Mesenchymal stem cell (in vitro differentiated cells and primary cell): ENCODE measurements around the gene HTT-AS.

Experiments
- DNase-seq: peaks from one replicate; pipeline ENCODE4 v3.0.0-alpha.2; 2013
- H2AFZ ChIP-seq: one replicate; pipeline ENCODE4 v1.6.1; 2013; ENCODE audit warnings: low read depth, mild to moderate bottlenecking, control low read depth, inconsistent platforms, low read length, moderate library complexity
- H2AK5ac ChIP-seq: 2 replicates; pipeline ENCODE4 v1.6.1; 2013; ENCODE audit warnings: low read length, moderate library complexity, mild to moderate bottlenecking, inconsistent platforms; ENCODE audit not compliant: severe bottlenecking
- H2BK120ac ChIP-seq: one replicate; pipeline ENCODE4 v1.6.1; 2013; ENCODE audit warnings: low read depth, mild to moderate bottlenecking, inconsistent platforms, low read length, moderate library complexity
- H2BK12ac ChIP-seq, 2 experiments: one replicate each; pipeline ENCODE4 v1.6.1; 2013; ENCODE audit warnings: inconsistent platforms in 2 of 2, low read length in 2 of 2, mild to moderate bottlenecking in 2 of 2, moderate library complexity in 2 of 2, control low read depth in 1 of 2
- H2BK15ac ChIP-seq: one replicate; pipeline ENCODE4 v1.6.1; 2013; ENCODE audit warnings: mild to moderate bottlenecking, low read depth, inconsistent platforms; ENCODE audit not compliant: poor library complexity, severe bottlenecking
- H2BK5ac ChIP-seq: 2 replicates; pipeline ENCODE4 v1.6.1; 2013; ENCODE audit warnings: low read depth, mild to moderate bottlenecking, low read length, control low read depth, inconsistent platforms; ENCODE audit not compliant: poor library complexity, severe bottlenecking
- H3K14ac ChIP-seq, 2 experiments: one replicate each; pipeline ENCODE4 v1.6.1; 2013; ENCODE audit warnings: inconsistent platforms in 2 of 2, low read length in 2 of 2, control low read depth in 1 of 2, mild to moderate bottlenecking in 1 of 2, moderate library complexity in 1 of 2
- H3K18ac ChIP-seq, 2 experiments: one replicate each; pipeline ENCODE4 v1.6.1; 2013; ENCODE audit warnings: inconsistent platforms in 2 of 2, low read length in 2 of 2, control low read depth in 1 of 2, low read depth in 1 of 2, mild to moderate bottlenecking in 1 of 2
- H3K23ac ChIP-seq, 2 experiments: one replicate each; pipeline ENCODE4 v1.6.1; 2013; ENCODE audit warnings: inconsistent platforms in 2 of 2, low read length in 2 of 2, mild to moderate bottlenecking in 2 of 2, moderate library complexity in 2 of 2, control low read depth in 1 of 2
- H3K27ac ChIP-seq: 2 replicates; pipeline ENCODE4 v1.5.1; 2013; ENCODE audit warnings: mild to moderate bottlenecking, moderate library complexity, low read length, control low read depth, inconsistent platforms; ENCODE audit not compliant: poor library complexity, severe bottlenecking
- H3K27me3 ChIP-seq, 2 experiments: 2 replicates each; pipeline versions ENCODE4 v1.6.1 to v1.7.0; 2013; ENCODE audit warnings: low read length in 2 of 2, mild to moderate bottlenecking in 2 of 2, moderate library complexity in 2 of 2, control low read depth in 1 of 2, inconsistent platforms in 1 of 2; ENCODE audit not compliant: control insufficient read depth in 1 of 2, insufficient read depth in 1 of 2
- H3K36me3 ChIP-seq, 2 experiments: 2 replicates each; pipeline versions ENCODE4 v1.6.1 to v1.7.0; 2013; ENCODE audit warnings: low read length in 2 of 2, control low read depth in 1 of 2, inconsistent platforms in 1 of 2, low read depth in 1 of 2, mild to moderate bottlenecking in 1 of 2; ENCODE audit not compliant: insufficient read depth in 2 of 2, control insufficient read depth in 1 of 2
- H3K4ac ChIP-seq, 2 experiments: one replicate each; pipeline ENCODE4 v1.6.1; 2013; ENCODE audit warnings: inconsistent platforms in 2 of 2, low read length in 2 of 2, mild to moderate bottlenecking in 2 of 2, moderate library complexity in 2 of 2, control low read depth in 1 of 2, low read depth in 1 of 2
- H3K4me1 ChIP-seq: 2 replicates; pipeline ENCODE4 v1.6.1; 2013; ENCODE audit warnings: low read depth, low read length, control low read depth; ENCODE audit not compliant: control insufficient read depth, insufficient read depth
- H3K4me2 ChIP-seq: 2 replicates; pipeline ENCODE4 v1.6.1; 2013; ENCODE audit warnings: low read length, mild to moderate bottlenecking, inconsistent platforms; ENCODE audit not compliant: poor library complexity, severe bottlenecking
- H3K4me3 ChIP-seq, 2 experiments: 2 replicates each; pipeline versions ENCODE4 v1.5.1 to v1.7.0; 2013; ENCODE audit warnings: low read length in 2 of 2, mild to moderate bottlenecking in 2 of 2, control low read depth in 1 of 2, low read depth in 1 of 2; ENCODE audit not compliant: insufficient read depth in 1 of 2
- H3K79me1 ChIP-seq: replicated peaks from 2 replicates; pipeline ENCODE4 v1.6.1; 2013; ENCODE audit warnings: mild to moderate bottlenecking, control low read depth, low read length, inconsistent platforms; ENCODE audit not compliant: poor library complexity, severe bottlenecking
- H3K9ac ChIP-seq: 2 replicates; pipeline ENCODE4 v1.7.0; 2013; ENCODE audit warnings: mild to moderate bottlenecking, low read length, moderate library complexity
- H3K9me3 ChIP-seq: 2 replicates; pipeline ENCODE4 v1.7.0; 2013; ENCODE audit warnings: mild to moderate bottlenecking, low read length; ENCODE audit not compliant: control insufficient read depth
- H4K8ac ChIP-seq: one replicate; pipeline ENCODE4 v1.6.1; 2013; ENCODE audit warnings: inconsistent platforms, mild to moderate bottlenecking, low read length, moderate library complexity
- H4K91ac ChIP-seq: one replicate; pipeline ENCODE4 v1.6.1; 2013; ENCODE audit warnings: mild to moderate bottlenecking, low read length, inconsistent platforms
- WGBS: methylation state at CpG from one replicate; pipeline ENCODE4 v1.1.7; 2013; ENCODE audit warnings: mixed read lengths; 5-methylcytosine and 5-hydroxymethylcytosine counted together

Gene HTT-AS

DNA sequence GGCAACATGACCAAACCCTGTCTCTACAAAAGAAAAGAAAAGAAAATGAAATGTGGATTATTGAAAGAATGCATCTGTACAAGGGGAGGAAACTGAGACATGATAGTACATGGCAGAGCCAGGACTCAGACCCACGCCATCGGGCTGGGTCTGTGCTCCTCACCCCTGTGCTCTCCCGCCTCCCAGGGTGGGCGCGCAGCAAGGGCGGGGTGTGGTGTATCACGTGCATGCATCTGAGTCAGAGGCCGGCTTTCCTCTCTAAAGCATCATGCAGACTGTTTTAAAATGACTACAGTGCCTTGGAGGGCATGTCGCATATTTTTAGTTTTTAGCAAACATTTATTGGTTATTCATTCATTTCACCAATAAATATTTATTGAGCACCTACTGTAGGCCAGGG lies 47.8 kb downstream of the HTT-AS start:
- H3K4me1 ChIP-seq, result peaks cover 1% of the 10 kb centered on the region
- H3K14ac ChIP-seq, result no peak overlapping the region
- no peaks in the 10 kb centered on the region for H3K79me1 ChIP-seq
- H3K18ac ChIP-seq, result no peak overlapping the region
- WGBS, result 90% methylated on average over 7 of the region's 9 CpGs
- no peak overlapping the region for H2AK5ac ChIP-seq
- H3K9ac ChIP-seq, result no peak overlapping the region
- peaks cover 0 to 7% of the 10 kb centered on the region in 2 experiments for H3K36me3 ChIP-seq
- no peak overlapping the region for H3K4me2 ChIP-seq
- no peak overlapping the region for H2BK15ac ChIP-seq
- H2BK120ac ChIP-seq, result no peak overlapping the region
- H2BK12ac ChIP-seq, result no peak overlapping the region
- H3K27ac ChIP-seq, result no peak overlapping the region
- no peak overlapping the region for H3K4me3 ChIP-seq
- no peak overlapping the region for H3K23ac ChIP-seq
- peaks cover 9% of the 10 kb centered on the region for H3K9me3 ChIP-seq
- no peak for DNase-seq
- H3K4ac ChIP-seq, result no peak overlapping the region
- no peak overlapping the region for H4K8ac ChIP-seq
- H2AFZ ChIP-seq, result no peak overlapping the region
- H4K91ac ChIP-seq, result no peak overlapping the region
- H3K27me3 ChIP-seq, result peaks cover 0 to 23% of the 10 kb centered on the region in 2 experiments
- no peak overlapping the region for H2BK5ac ChIP-seq

GRCh38 chr4:3025881-3026280 lies 48.5 kb downstream of the HTT-AS start:
- Histone ChIP-seq H3K79me1 (no peaks in the 10 kb centered on the region), H3K4me3 (no peak overlapping the region), H3K27ac (no peak overlapping the region), H2BK15ac (no peak overlapping the region), H2AK5ac (no peak overlapping the region), H3K9me3 (peaks cover 9% of the 10 kb centered on the region), H3K4me2 (no peak overlapping the region), H4K91ac (no peak overlapping the region), H2BK5ac (no peak overlapping the region), H3K9ac (no peak overlapping the region), H3K4me1 (peaks cover 1% of the 10 kb centered on the region), H3K27me3 (peaks cover 0 to 22% of the 10 kb centered on the region in 2 experiments), H3K18ac (no peak overlapping the region), H2BK120ac (no peak overlapping the region), H3K36me3 (peaks cover 0 to 7% of the 10 kb centered on the region in 2 experiments), H3K14ac (no peak overlapping the region), H3K4ac (no peak overlapping the region), H3K23ac (no peak overlapping the region), H2AFZ (no peak overlapping the region), H4K8ac (no peak overlapping the region), H2BK12ac (no peak overlapping the region)
- no peak for DNase-seq
- 92% methylated on average over 21 of the region's 21 CpGs for WGBS

DNA sequence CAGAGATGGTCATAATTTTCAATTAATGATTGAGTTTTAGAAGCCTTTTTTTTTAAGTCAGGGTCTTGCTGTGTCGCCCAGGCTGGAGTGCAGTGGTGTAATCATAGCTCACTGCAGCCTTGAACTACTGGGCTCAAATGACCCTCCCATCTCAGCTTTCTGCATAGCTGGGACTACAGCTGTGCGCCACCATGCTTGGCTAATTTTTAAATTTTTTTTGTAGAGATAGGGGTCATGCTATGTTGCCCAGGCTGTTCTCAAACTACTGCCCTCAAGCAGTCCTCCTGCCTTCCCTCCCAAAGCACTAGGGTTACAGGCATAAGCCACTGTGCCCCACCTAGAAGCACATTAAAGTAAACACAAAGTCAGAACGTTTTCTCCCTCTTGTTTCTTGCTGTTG lies 51.7 kb downstream of the HTT-AS start:
- H2AFZ ChIP-seq, result no peak overlapping the region
- 57% methylated on average over 2 of the region's 3 CpGs for WGBS
- H3K27me3 ChIP-seq, result peaks cover 0 to 20% of the 10 kb centered on the region in 2 experiments
- no peaks in the 10 kb centered on the region for H3K79me1 ChIP-seq
- H3K14ac ChIP-seq, result no peak overlapping the region
- H3K4me3 ChIP-seq, result no peak overlapping the region
- H3K27ac ChIP-seq, result no peak overlapping the region
- H3K4me1 ChIP-seq, result no peaks in the 10 kb centered on the region
- H2BK12ac ChIP-seq, result no peak overlapping the region
- no peak overlapping the region for H4K91ac ChIP-seq
- no peak overlapping the region for H3K9ac ChIP-seq
- H2BK120ac ChIP-seq, result no peak overlapping the region
- H3K9me3 ChIP-seq, result peaks cover 9% of the 10 kb centered on the region
- peaks cover 0 to 7% of the 10 kb centered on the region in 2 experiments for H3K36me3 ChIP-seq
- H2BK5ac ChIP-seq, result no peak overlapping the region
- no peak overlapping the region for H2AK5ac ChIP-seq
- no peak overlapping the region for H3K23ac ChIP-seq
- no peak overlapping the region for H3K18ac ChIP-seq
- no peak for DNase-seq
- H3K4me2 ChIP-seq, result no peak overlapping the region
- H3K4ac ChIP-seq, result no peak overlapping the region
- H2BK15ac ChIP-seq, result no peak overlapping the region
- no peak overlapping the region for H4K8ac ChIP-seq

- no peak overlapping the region for H3K4me3 ChIP-seq
- H3K18ac ChIP-seq, result no peak overlapping the region
- H3K14ac ChIP-seq, result no peak overlapping the region
- H3K27me3 ChIP-seq, result peaks cover 0 to 20% of the 10 kb centered on the region in 2 experiments
- H3K4me2 ChIP-seq, result no peak overlapping the region
- no peak overlapping the region for H2BK120ac ChIP-seq
- H3K4ac ChIP-seq, result no peak overlapping the region
- H3K9me3 ChIP-seq, result peaks cover 9% of the 10 kb centered on the region
- no peak overlapping the region for H2AK5ac ChIP-seq
- peaks cover 0 to 7% of the 10 kb centered on the region in 2 experiments for H3K36me3 ChIP-seq
- H3K23ac ChIP-seq, result no peak overlapping the region
- H3K9ac ChIP-seq, result no peak overlapping the region
- H3K27ac ChIP-seq, result no peak overlapping the region
- no peak for DNase-seq
- H3K79me1 ChIP-seq, result no peaks in the 10 kb centered on the region
- no peak overlapping the region for H2BK5ac ChIP-seq
- H4K91ac ChIP-seq, result no peak overlapping the region
- 78% methylated on average over 7 of the region's 8 CpGs for WGBS
- no peak overlapping the region for H2BK12ac ChIP-seq
- no peak overlapping the region for H4K8ac ChIP-seq
- no peak overlapping the region for H2BK15ac ChIP-seq
- no peaks in the 10 kb centered on the region for H3K4me1 ChIP-seq
- H2AFZ ChIP-seq, result no peak overlapping the region
These were observed 52.2 kb downstream of the HTT-AS start for GRCh38 chr4:3022112-3022511.
